ENCODE measurements around the gene TMF1.

DNA sequence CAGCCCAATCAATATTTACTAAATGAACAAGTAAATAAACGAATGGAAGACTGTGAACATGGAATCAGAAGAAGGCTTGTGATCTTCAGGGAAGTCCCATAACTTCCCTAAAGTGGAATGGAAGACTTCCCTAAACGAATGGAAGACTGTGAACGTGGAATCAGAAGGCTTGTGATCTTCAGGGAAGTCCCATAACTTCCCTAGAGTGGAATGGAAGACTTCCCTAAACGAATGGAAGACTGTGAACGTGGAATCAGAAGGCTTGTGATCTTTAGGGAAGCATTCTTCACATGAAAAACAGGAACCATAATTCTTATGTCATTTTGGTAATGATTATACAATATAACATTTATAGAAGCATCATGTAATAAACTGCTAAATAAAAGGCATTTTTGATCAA, 77.4 kb downstream of the TMF1 start:
- TF ChIP-seq, protein P1, sequence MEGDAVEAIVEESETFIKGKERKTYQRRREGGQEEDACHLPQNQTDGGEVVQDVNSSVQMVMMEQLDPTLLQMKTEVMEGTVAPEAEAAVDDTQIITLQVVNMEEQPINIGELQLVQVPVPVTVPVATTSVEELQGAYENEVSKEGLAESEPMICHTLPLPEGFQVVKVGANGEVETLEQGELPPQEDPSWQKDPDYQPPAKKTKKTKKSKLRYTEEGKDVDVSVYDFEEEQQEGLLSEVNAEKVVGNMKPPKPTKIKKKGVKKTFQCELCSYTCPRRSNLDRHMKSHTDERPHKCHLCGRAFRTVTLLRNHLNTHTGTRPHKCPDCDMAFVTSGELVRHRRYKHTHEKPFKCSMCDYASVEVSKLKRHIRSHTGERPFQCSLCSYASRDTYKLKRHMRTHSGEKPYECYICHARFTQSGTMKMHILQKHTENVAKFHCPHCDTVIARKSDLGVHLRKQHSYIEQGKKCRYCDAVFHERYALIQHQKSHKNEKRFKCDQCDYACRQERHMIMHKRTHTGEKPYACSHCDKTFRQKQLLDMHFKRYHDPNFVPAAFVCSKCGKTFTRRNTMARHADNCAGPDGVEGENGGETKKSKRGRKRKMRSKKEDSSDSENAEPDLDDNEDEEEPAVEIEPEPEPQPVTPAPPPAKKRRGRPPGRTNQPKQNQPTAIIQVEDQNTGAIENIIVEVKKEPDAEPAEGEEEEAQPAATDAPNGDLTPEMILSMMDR (IDR thresholded peaks at IDR 0.05): no peak
- TF ChIP-seq POLR2AphosphoS5 (IDR thresholded peaks at IDR 0.05) (no peak), POLR2A (IDR thresholded peaks at IDR 0.05) (no peak)

All from transverse colon (tissue), 4 donors.